HG03045 (cell line): ENCODE results near the gene NCKAP5.

Experiments
- ATAC-seq: cut with Tn5 transposase; IDR thresholded peaks from one replicate; pipeline ENCODE4 v1.9.1; 2021; ENCODE audit warnings: mild to moderate bottlenecking, moderate library complexity; ENCODE audit not compliant: unreplicated experiment

Gene NCKAP5

GRCh38 chr2:133175926-133176325, 392.3 kb downstream of the NCKAP5 start:
- no peak for ATAC-seq

GRCh38 chr2:133173224-133173623, 395.0 kb downstream of the NCKAP5 start:
- no peak for ATAC-seq

GRCh38 chr2:133171393-133172004, 396.8 kb downstream of the NCKAP5 start:
- ATAC-seq, result no peak

DNA sequence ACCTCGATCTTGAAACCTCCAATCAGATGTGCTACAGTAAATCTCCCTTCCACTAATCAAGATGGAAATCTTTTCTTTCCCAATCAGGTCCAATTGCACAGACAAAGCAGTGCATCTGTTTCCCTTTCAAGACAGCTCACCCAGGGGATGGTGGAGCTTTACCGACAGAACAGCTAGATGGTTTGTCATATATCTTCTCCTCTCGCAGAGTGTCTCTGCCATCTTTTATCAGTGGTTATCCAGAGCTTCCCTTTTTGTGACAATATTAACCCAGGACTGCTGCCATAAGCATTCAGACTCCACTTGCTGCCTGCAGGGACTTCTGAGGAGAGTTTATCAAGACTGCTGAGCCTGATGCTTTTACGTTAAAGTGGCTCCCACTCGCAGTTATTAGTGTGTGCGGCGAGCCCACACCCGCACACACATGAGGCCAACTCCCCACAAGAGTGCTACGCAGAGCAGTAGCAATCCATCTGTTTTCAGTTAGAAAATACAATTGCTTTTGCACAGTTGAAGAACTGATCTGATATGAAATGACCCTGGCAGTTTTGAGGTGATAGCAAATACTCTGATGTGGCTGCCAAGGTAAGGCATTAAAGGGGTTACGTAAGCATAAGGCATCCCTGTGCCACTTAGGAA, 398.9 kb downstream of the NCKAP5 start:
- ATAC-seq, result no peak

DNA sequence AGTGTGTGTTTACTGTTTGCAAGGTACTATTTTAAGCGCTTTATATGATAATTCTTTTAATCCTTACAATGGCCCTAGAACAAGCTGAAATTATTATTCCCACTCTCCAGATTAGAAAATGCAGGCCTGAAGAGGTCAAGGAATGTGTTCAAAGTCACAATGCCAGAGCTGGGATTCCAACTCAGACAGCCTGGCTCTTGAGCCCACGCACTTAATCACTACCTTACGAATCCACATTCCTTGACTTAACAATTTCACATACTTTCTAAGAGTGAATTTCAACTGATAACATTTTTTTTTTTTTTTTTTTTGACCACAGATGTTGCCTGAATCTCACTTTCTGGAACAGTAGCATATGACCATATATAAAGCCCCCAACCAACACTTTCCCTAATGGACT, 400.3 kb downstream of the NCKAP5 start:
- ATAC-seq, result no peak

DNA sequence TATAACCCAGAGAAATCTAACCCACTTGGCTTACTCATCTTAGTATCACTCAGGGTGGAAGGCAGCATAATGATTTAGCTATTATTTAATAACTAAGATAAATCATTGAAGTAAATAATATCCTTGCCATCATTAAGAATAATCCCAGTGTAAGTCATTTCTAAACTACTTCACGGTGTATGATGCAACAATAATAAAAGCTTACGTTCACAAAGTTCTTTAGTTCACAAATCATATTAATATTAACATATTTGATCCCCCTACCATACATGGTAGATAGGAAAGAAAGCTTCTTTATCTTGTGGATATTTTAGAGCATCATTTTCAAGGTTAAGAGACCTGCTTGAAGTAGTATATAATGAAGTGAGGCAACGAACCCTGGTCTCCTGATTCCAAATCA, 401.0 kb downstream of the NCKAP5 start:
- no peak for ATAC-seq

- ATAC-seq, result no peak
These were observed 402.2 kb downstream of the NCKAP5 start for GRCh38 chr2:133166031-133166430.

- ATAC-seq, result no peak
These were observed 405.2 kb downstream of the NCKAP5 start for GRCh38 chr2:133163111-133163510.

GRCh38 chr2:133158442-133158841, 409.8 kb downstream of the NCKAP5 start:
- ATAC-seq, result no peak

GRCh38 chr2:133158024-133158423, 410.2 kb downstream of the NCKAP5 start:
- no peak for ATAC-seq

DNA sequence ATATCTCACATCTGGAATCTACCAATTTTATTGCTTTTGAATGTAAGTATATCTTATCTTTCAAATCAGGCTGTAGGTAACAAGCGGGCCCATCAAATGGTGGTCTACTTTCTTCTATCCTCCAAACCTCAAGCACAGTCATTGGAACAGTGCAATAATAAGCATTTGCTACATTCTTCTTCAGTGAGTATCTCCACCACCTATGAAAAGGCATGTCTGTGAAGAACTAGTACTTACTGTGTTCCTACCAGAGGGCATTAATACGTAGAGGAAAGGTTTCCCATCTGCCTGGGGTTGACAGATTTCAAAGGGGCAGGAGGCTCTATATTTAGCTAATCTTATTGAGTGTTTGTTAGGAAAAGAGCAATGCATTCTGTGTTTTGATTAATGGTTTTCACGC, 411.1 kb downstream of the NCKAP5 start:
- no peak for ATAC-seq

DNA sequence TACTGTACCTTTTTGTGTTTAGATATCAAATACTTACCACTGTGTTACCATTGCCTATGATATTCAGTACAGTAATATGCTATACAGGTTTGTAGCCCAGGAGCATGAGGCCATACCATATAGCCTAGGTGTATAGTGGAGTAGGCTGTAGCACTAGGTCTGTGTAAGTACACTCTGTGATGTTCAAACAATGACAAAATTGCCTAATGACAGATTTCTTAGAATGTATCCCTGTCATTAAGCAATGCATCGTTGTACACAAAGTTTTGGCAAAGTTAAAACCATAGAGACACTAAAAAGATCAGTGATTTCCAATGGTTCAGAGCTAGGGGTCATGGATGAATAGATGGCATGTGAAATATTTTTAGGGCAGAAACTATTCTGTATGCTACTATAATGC, 415.5 kb downstream of the NCKAP5 start:
- no peak for ATAC-seq

DNA sequence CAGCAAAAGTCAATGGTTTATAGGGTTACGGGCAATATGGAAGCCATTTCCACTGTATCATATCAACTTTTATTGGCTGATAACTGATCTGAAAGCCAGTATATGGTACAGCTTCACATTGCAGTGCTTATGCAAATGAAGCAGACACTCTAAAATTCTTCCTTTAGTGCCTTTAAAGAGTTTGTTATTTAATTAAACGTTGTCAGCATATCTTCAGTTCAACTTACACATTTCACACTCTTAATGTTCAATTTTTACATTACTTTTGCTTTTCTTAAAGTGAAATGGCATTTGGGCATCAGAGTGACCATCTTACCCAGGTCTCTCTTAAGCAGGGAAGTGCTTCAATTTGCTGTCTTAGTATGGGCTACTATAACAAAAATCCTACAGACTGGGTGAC, 420.1 kb downstream of the NCKAP5 start:
- no peak for ATAC-seq

DNA sequence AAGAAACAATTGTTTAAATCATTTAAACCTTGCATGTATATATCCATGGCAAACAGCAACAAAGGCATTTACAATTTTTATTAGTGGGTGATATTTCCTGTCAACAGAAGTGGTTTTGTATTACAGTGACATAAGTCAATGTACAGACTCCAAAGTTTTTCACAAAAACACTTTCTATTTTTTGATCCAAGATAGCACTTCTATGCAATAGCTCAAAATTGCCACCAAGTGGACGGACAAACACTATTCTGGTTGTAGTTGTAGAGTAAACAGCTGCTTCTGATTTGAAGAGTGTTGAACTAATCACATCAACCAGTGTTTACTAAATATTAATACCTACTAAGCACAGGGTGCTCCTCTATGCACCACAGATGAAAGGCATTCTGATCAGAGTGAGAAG, 421.4 kb downstream of the NCKAP5 start:
- ATAC-seq, result no peak

DNA sequence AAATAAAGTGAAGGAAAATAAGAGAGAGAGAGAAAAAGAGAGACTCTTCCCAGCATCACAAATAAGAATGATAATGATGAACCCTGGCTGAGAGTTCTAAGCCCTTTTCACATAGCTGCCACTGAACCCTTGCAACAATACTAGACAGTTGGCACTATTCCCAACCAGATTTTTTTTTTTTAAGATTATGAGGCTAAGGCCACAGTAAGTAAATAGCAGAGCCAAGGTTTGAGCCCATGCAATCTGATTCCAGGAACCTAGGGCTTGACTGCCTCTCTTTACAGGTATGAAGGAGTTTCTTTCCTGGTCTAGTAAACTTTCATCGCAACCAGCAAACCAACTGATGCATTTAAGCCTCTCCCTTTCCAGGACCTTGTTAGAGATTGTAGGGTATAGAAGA, 424.6 kb downstream of the NCKAP5 start:
- no peak for ATAC-seq

DNA sequence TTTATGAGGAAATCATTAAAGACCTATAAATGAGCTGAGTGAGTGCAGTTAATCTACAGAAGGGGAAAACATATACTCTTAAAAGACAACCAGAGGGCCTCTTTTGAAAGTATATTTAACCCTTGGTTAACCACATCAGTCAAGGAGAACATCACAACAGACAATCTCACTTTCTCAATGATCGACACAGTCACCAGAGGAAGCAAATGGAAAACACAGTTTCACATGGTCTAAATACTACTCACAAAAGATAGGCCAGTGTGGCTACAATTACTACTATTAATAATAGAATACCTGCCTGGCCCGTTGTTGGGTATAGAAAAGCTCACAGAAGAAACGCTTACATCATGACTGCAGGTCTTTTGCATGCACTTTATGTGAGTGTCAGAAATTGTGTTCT, 426.2 kb downstream of the NCKAP5 start:
- no peak for ATAC-seq

DNA sequence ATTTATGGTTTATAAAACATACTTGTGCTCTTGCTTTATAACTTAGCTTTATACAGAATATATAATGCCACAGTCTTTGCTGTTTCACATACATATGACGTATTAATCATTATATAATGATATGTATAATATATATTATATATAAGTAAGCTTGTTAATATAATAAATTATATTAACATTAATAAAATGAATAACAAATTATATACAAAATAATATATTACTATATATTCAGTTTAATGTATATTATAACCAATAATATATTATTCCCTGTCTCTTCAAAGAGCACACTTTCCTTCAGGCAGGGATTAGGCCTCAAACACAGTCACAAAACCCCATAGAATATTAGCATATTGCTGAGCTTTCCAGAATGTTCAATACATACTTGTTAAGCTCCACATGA, 427.6 kb downstream of the NCKAP5 start:
- ATAC-seq, result no peak

DNA sequence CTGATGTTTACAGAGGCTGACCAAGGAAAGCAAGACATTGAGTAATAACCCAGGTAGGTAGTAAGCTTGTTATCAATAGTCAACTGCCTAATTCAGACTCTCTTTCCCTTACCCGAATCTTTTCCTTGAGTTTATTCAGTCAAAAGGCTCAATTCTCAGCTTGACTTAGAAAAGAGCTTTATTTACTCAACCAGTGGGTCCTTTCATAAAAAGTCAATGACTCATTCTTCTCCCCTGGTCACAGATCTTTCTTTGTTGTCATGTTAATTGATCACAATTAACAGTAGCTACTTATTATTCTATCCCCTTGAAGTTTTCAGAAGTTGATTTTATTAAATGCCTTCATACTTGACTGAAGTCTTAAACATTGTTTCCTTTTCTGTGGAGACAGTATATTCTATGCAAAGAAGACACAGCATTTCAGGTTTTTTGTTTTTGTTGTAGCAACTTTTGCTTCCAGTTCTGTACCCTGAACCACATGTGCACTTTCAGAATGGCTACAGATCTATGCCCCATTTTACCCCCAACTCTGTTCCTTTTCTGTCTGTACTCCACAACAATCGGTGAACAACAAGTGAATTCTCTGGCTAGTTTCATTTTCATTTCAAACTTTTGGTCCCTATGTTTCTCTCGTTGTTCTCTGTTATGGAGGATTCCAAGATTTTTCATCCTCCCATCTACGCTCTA, 428.3 kb downstream of the NCKAP5 start:
- ATAC-seq, result no peak

- no peak for ATAC-seq
These were observed 429.6 kb downstream of the NCKAP5 start for GRCh38 chr2:133138693-133139092.

- no peak for ATAC-seq
These were observed 433.1 kb downstream of the NCKAP5 start for GRCh38 chr2:133135035-133135654.

GRCh38 chr2:133130548-133131246, 437.6 kb downstream of the NCKAP5 start:
- ATAC-seq, result no peak
